DMS79 treated with DMSO at 0.1 percent for 48 hours (cell line): Measurements from ENCODE around the gene NFKBIA.
A peak's percentile ranks its signal among the peaks of the same experiment; 100 is the strongest.
"Not testable (repeated sequence)": the region's sequence is repeated elsewhere in the genome, so short reads cannot be mapped to it uniquely, and the experiment has no call there.

Source experiments
- DNase-seq: peaks from one replicate; lab custom pipeline; 2025; lab: John Stamatoyannopoulos, UW

NFKBIA gene

DNA sequence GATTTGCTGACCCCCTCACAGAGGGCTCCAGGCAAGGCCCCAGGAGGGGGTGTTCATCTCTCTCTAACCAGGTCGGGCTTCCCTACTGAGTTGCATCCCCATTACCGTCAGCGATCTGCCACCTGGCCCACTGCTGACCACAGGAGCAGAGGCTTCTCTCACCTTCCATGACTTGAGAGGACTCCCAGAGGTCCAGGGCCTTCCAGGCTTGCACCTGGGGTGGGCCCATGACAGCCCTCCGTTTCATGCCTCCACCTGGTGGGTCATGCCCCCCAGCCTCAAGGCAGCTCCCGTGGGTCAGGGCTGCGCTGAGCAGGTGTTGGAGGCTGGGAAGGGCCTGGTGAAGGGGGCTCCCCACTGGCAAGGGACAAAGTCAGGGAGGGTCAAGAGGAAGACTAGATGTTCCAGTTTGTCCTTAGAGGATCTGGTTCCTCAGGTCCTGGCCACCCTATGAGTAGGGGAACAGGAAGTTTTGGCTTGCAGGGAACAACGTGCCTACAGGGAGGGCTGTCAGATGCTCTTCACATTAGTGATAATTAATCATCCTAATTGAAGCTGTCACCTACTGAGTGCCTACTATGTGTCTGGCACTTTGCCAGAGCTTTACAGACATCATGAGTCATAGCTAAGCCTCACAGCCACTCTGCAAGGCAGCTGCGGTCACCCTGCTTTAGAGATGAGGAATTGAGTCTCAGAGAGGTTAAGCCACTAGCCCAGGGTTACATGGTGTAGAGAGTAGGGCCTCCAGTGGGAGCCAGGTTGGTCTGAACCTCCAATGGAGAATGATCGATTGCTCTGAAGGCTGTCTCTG is 13.8 kb downstream of the NFKBIA start:
- DNase-seq = no peak

- no peak for DNase-seq
Observed at GRCh38 chr14:35389315-35389667, 15.3 kb downstream of the NFKBIA start.

GRCh38 chr14:35388656-35389314 is 15.8 kb downstream of the NFKBIA start:
- DNase-seq = no peak

GRCh38 chr14:35387713-35388579 is 16.6 kb downstream of the NFKBIA start:
- DNase-seq = no peak

DNA sequence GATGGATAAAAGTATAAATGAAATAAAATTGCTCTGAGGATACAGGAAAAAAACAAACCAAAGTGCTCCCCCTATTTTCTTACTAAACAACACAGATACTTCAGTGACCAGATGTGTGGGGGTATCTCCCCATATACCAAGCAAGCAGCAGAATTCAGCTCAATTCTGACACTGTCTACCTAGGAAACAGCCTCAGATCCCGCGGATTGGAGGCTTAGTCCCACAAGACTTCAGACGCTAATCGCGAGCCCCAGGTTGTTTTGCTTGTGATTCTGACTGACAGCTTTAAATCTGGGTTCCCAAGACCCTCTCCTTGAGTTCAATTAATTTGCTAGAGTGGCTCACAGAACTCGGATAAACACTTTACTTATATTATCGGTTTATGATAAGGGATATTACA is 17.3 kb downstream of the NFKBIA start:
- no peak for DNase-seq

DNA sequence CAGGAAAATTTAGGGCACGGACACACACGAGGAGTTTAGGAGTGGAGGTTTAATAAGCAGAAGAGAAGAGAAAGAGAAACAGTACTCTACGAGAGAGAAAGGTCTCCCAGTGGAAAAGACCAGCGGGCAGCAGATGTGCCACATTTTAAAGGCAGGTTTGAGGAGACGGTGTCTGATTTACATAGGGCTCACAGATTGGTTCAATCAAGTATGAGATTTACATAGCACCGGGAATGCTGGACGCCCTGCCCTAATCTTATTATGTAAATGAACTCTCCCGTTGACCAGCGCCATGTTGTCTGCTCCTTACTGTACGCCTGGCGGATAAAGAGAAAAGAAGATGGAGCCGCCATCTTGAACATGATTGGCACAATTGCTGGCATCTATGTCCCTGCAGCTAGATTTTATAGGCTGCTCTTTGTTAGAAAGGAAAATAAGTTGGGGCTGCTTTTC is 17.9 kb downstream of the NFKBIA start:
- DNase-seq = no peak

DNA sequence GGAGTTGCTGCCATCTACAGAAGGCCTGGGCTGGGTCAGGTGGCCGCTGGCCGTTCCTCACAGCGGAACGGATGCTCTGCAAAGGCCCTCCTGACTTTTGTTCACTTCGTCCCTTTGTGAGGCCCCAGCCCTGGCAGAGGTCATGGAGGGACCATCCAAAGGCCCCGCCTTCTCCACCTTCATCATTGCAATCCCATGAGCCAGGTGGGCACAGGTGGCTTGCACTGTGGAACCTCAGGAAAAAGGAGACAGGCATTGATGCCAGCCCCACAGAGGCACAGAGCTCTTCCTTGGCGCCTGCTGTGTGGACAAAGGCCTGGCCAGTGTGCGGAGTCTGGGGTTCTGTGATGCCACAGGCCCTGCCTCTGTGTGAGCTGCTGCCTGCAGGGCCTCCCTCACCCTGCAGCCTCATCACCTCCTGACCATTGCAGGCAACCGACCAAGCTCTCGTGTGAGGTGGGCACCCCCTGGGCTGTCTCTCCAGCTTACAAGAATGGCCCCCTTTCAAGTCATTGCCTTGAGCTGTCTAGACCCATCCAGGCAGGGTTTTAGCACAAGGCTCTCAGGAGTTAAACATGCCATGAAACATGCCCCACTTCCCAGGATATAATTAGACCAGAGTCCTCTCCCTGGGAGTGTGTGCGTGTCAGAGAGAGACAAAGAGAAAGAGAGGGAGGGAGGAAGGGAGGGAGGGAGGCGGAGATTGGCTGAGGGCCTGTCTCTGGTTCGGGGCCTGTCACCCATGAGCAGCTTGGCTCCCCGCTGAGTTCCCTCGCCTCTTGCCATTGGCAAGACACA is 19.3 kb downstream of the NFKBIA start:
- peak; percentile 100 for DNase-seq

DNA sequence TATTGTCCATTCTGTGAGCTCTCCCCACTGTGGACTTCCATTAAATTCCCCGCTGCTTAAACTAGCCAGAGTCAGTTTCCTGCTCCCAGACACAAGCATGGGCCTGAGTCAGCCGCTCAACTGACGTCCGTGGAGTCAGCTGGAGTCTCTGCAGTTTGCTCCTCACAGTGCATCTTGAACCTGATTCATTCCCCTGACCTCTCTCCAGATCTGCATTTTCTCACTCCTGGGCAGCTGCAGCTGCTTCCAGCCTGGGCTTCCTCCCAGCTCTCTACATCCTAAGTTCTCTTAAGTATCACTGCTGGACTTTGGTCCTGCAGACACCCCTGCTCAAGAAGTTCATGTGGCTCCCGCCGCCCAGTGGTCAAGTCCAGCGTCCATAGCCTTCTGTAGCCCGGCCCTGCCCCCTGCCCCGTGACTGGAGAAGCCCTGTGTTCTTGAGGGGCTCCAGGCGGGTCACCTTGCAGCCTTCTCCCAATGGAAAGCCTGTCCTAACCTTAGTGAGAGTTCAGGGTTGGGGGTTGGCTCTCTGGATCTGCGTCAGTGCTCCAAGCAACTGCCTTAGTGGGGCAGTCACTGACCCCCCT is 20.0 kb downstream of the NFKBIA start:
- DNase-seq = peak; percentile 39

DNA sequence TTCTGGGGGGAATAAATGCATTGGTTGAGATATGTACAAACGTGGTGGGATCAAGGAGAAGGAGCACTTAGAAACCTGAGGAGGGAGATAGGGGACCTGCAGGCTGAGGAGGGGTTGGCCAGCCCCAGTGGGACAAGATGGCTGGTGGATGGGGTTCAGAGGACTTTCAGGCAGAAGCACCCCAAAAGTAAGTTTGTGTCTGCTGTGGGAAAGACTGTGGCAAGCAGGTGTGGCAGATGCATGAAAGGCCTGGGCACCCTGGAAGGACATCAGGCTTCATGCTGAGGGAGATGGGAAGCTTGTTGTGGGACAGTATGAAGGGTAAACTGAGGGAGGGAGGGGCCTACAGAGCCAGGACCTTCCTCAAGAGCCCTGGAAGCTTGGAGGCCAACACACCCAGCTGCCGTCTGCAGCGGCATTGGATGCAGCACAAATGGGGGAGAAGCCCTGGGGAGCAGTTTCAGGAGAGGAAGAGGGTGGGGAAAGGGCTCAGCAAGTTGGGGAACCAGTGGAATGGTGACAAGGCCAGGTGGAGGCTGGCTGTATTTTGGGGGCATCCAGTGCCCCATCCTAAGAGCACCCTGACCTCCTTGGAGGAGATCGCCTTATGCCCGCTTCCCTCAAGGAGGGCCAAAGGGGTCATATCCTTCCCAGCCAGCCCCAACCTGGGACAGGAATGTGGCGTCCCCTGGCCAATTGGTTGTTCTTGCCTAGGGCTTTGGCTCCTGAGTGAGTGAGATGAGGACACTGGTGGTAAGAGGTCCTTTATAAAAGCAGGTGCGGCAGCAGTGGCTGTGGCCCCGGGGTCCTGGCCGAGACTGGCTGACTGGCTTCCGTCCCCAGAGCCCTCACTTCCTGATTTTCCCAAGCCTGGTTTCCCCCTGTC is 20.7 kb downstream of the NFKBIA start:
- no peak for DNase-seq

DNA sequence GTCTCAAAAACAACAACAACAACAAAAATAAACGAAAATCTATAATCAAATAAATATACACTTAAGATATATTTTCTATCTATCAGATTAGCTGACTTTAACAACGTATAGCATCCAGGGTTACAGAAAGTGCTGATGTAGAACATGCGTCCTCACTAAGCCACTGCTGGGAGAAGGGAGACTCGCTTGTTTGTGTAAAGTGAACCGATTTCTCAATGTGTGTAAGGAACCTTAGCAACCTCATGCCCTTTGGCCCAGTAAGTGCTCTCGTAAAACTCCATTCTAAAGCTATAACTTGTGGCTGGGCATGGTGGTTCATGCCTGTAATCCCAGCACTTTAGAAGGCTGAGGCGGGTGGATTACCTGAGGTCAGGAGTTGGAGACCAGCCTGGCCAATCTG is 23.8 kb downstream of the NFKBIA start:
- no peak for DNase-seq

DNA sequence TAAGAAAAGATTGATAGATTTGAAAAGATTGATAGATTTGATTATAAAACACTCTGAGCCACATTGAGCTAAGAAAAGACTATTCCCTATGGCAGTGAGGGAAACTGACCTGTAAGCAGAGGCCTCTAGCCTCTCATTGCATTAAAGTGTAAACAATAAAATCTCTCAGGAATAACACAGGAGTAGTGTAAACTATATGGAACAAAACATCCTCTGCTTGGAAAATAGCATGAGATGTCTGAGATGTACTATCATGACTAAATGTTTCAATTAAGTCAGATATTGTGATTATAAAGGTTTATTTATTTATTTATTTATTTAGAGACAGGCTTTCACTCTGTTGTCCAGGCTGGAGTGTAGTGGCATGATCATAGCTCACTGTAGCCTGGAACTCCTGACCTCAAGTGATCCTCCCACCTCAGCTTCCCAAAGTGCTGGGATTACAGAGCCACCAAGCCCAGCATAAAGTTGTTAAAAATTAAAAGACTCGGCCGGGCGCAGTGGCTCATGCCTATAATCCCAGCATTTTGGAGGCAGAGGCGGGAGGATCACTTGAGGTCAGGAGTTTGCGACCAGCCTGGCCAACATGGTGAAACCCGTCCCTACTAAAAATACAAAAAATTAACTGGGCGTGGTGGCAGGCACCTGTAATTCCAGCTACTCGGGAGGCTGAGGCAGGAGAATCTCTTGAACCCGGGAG is 25.2 kb downstream of the NFKBIA start:
- not testable (repeated sequence) for DNase-seq

- no peak for DNase-seq
Observed at GRCh38 chr14:35378425-35379233, 25.9 kb downstream of the NFKBIA start.

DNA sequence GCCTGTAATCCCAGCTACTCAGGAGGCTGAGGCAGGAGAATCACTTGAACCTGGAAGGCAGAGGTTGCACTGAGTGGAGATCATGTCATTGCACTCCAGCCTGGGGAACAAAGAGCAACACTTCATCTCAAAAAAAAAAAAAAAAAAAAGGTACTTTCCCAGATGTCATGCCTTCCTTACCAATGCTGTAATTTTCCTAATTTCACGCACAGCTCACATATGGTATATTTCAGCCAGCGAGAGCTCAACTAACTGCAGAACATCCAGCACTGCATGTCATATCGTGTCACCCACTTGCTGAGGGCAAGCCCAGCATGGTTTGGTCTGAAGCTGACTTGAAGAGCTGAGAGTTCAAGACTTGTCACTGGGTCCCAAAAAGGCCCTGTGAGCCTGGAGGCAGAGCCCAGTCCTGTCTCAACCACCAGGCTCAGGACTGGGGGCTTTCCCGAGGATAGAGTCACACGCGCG is 29.0 kb downstream of the NFKBIA start:
- DNase-seq = no peak

- no peak for DNase-seq
Observed at GRCh38 chr14:35374263-35374712, 30.3 kb downstream of the NFKBIA start.

DNA sequence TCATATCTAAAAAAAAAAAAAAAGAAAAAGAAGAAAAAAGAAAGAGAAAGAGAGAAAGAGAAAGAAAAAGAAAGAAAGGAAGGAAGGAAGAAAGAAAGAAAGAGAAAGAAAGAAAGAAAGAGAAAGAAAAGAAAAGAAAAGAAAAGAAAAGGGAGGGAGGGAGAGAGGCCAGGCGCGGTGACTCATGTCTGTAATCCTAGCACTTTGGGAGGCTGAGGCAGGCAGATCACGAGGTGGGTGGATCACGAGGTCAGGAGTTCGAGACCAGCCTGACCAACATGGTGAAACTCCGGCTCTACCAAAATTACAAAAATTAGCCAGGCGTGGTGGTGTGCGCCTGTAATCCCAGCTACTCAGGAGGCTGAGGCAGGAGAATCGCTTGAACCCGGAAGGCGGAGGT is 31.3 kb downstream of the NFKBIA start:
- not testable (repeated sequence) for DNase-seq

DNA sequence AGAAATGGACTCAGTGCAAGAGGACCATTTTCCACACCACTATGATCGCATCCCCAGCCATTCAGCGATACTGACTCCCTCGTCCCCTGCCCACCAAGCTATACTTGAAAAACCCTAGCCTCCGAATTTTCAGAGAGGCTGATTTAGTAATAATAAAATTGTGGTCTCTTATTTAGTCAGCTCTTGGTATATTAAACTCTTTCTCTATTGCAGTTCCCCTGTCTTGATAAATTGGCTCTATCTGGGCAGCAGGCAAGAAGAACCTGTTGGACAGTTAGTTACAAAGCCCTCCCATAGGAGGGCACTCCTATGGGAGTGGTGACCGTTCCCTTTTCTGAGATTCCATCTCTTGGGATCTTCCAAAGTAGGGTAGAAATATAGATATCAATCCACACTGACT is 33.6 kb downstream of the NFKBIA start:
- no peak for DNase-seq

- peak; percentile 99 for DNase-seq
Observed at GRCh38 chr14:35369701-35370191, 34.8 kb downstream of the NFKBIA start.

DNA sequence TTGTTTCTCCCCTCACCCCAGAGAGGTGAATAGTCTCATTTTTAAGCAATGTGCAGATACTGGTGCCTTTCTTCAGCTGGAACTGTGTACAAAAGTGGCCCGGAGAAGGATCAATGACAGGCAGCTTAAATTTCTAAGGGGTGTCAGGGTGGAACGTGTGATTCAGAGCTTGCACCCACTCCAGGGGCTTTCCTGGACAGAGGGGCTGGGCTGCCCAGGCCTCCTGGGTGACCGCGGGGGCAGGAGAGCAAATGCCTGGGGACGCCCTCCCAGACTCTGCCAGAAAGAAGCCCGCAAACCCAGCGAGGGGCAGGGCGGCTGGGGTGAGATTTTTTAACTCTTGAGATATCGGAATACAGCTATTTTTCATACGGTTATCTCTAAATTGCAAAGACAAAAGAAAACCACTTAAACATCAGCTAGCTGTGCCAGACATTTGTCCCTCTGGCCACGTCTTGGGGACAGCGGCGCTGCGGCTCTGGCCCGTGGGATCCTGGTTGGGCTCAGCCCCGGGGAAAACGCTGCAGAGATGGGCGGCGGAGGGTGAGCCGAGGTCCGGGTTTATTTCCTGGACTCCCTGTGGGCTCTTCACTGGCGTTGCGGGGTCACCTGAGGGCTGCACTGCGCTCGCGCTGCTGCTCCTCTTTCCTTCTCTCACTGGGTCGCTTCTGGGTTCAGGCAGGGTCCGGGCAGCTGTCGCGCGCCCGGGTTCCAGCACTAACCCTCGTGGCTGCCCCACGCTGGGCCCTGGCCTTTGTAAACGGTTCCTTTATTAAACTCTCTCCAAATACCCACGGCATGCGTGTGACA is 35.8 kb downstream of the NFKBIA start:
- DNase-seq = no peak
